ENCODE results near the gene RASGEF1C.

The RASGEF1C gene

DNA sequence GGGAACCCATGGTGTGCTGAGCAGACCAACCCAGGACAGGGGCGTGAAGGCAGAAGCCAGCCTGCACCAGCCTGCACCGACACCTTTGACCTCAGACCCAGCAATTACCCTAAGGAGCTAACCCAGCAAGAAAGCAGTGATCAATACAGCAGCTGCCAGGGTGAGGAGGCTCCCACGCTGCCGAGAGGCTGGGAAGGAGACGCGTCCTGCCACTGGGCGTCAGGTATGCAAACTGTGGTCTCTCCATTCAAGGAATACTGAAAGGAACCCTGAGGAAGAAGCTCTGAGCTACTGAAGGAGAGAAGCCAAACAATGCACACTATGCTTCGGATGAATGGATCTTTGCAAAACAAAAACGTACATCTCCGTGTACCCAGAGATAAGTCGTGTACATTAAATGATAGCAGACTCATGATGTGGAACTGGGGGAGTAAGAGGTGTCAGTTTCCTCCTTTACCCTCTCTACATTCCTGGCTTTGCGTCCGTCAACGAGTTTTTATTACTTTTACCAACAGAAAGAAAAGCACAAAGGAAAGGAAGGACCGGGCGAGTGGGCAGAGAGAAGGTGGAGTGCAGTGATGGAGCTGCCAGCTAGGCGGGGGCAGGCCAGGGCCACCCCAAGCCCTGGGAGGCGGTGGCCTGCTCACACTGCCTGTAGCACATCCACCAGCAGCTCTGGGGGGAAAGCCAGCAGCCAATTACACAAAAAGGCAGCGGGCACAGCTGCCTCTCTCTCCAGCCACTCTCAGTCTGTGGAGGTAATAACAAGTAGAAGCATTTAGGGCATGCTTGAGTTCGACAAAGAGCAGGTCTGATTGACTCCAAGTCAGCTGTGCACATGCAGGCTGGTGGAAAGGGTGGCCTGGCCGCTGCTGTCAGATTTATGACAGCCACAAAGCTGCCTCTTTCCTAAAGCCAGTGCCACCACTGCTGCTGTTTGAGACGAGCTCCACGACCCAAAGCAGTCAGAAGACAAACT, 29.3 kb downstream of the RASGEF1C start:
- DNase-seq (ENCODE audit: low read depth in 2 of 2) = no peak

- DNase-seq (ENCODE audit: low read depth in 2 of 2) = no peak
Observed at GRCh38 chr5:180178531-180179441, 30.2 kb downstream of the RASGEF1C start.

- no peak for DNase-seq (ENCODE audit: low read depth in 2 of 2)
Observed at GRCh38 chr5:180176191-180176590, 32.8 kb downstream of the RASGEF1C start.

DNA sequence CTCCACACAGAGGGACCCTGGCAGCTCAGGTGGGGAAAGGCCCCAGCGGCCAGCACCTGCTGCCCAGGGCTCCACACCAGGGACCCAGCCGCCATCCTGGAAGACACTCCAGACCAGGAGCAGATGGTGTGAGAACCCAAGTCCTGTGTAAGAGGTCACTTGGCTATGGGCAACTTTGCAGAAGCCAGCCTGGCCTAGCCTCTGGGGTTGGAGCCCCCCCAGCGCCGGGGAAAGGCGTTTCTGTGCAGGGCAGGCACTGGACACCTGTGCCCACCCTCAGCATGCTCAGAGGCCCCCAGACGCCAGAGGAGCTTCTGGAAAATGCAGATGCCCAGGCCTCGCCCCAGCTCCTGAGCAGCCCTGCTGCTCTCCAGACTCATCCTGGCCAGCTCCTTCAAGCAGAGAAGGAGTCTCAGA, 34.0 kb downstream of the RASGEF1C start:
- DNase-seq (ENCODE audit: low read depth in 2 of 2) = no peak

- DNase-seq (ENCODE audit: low read depth in 2 of 2) = no peak
Observed at GRCh38 chr5:180174587-180174972, 34.4 kb downstream of the RASGEF1C start.

GRCh38 chr5:180173875-180174586, 35.0 kb downstream of the RASGEF1C start:
- no peak for DNase-seq (ENCODE audit: low read depth in 2 of 2)

DNA sequence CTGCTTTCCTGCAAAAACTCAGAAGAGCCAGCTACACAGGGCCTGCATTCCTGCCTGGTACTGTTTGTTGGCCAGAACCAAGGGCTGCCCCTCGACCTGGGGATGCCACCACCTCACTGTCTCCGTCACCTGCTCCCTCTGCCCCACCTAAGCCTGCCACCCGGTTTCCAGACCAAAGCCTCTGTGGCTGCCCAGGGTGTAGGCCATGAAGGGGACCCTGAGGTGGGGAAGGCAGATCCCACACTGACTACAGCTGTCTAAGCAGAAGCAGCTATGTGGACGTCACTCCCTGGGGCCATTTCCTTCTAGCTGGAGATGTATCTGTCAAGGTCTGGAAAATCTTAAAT, 35.8 kb downstream of the RASGEF1C start:
- no peak for DNase-seq (ENCODE audit: low read depth in 2 of 2)

GRCh38 chr5:180172447-180173197, 36.4 kb downstream of the RASGEF1C start:
- DNase-seq (ENCODE audit: low read depth in 2 of 2) = no peak

DNA sequence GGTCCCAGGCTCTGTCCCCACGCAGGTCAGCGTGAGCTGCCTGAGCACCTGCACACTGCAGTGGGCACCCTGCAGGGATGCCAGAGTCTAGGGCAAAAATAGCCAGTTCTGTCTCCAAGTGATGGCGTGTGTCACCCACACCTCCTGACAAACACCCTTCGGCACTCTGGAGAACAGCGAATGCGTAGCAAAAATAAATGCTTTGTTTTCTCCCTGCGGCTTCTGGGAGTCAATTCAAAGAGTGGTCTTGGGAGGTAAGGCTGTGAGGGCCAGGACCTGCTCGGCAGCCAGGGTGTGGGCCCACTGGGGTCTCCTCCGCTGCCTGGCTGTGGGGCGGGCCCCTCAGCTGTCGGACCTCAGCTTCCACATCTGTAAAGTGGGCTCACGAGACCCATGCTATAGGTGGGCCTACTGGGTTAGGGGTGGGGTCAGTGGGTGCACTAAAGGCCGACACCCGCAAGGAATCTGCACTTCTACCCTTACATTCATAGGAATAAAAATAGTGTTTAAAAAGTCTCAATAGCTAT, 37.4 kb downstream of the RASGEF1C start:
- no peak for DNase-seq (ENCODE audit: low read depth in 2 of 2)

DNA sequence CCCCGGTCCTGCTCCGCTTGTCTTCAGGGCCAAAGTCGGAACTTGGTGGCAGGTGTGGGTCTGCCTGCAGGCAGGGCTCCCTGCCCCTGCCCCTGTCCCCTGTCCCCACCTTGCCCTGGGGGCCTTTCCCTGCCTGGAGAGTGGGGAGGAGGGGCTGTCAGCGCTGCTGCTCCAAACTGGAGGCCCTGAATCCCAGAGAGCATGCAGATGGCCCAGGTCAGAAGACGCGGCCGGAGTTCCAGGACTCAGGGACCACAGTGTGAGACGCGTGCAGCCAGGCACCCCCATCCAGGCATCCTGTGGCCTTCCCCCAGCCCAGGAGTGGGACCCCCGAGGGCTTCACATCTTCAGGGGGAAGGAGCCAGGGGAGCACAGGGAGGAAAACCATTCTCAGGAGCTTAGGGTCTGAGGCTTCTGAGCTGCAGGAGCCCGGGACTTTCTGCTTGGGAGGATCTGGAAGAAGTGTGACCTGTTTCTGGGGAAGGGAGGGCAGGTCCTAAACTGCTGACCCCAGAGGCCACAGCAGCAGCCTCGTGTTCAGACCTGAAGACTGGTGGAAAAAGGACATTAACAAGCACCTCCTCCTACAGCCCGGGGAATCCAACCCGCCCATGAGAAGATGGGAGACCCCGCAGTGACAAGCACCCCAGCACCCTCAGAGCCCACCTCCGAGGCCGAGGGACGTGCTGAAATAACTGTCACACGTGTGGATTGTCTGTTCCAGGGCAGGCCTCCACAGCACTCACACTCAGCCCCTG, 38.0 kb downstream of the RASGEF1C start:
- DNase-seq (ENCODE audit: low read depth in 2 of 2) = no peak

DNA sequence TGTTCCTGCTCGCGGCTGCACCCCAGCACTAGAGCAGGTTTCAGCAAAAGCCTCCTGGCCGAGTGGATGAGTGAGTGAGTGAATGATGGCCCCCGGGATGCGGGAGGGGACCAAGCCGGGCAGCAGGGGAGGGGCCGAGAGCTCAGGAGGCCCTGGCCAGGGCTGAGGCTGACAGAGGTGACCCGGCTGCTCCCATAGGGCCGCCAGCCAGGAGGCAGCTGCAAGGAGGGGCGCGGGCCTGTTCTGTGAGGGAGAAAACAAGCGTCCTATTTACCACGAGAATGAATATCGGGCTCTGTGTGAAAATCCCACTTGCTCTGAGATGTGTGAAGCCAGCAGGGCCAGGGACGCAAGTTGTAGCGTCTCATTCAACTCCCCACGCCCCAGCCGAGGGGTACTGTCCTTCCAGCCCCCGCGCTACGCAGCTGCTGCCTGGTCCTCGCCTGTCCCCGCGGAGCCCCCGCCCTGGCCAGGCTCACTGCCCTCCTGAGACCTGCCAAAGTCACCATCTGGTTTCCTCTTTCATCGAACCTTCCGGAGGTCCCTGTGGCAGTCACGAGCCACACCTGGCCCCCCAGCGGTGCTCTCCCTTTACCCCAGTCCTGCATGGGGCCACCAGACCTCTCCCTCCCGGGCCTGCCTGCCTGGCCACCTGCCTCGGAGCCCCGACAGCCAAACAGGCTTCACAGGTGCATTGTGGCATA, 38.8 kb downstream of the RASGEF1C start:
- DNase-seq (ENCODE audit: low read depth in 2 of 2) = no peak

GRCh38 chr5:180169248-180170105, 39.5 kb downstream of the RASGEF1C start:
- DNase-seq (ENCODE audit: low read depth in 2 of 2) = no peak

DNA sequence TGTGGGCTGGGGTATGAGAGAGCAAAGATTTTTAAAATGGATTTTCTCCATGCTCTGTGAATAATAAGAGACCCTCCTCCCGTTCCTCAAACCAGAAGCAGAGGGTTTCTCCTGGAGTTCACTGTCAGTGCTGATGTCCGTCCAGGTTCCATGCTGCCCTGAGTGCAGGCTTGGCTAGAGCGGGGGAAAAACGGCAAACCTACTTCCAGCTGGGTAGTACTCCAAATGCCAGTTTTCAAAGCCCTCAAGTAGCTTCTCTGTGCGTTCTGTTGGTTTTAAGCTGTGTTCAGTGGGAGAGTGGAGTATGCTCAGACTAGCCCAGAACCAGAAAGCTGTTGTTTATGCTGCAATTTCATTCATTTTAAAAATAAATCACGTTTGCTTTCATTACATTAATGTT, 40.3 kb downstream of the RASGEF1C start:
- DNase-seq (ENCODE audit: low read depth in 2 of 2) = no peak

- no peak for DNase-seq (ENCODE audit: low read depth in 2 of 2)
Observed at GRCh38 chr5:180166176-180166575, 42.8 kb downstream of the RASGEF1C start.

DNA sequence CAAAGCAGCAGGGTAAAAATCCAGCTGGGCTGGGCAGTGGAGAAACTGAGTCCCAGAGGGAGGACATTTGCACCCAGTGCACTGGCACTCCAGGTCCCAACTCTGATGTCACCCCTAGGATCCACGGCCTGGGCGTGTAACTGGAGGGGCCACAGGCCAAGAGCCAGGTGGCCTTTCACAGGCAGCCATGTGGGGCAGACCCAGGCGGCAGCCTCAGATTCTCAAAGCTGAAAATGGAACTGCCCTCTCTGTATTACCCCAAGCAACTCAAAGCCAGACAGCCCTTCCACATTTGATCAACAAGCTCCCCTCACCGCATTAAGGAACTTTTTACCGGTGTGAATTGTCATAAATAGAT, 46.7 kb downstream of the RASGEF1C start:
- DNase-seq (ENCODE audit: low read depth in 2 of 2) = no peak

GRCh38 chr5:180161420-180162303, 47.3 kb downstream of the RASGEF1C start:
- no peak for DNase-seq (ENCODE audit: low read depth in 2 of 2)

GRCh38 chr5:180160789-180161188, 48.2 kb downstream of the RASGEF1C start:
- DNase-seq (ENCODE audit: low read depth in 2 of 2) = no peak

- DNase-seq (ENCODE audit: low read depth in 2 of 2) = no peak
Observed at GRCh38 chr5:180160215-180160614, 48.8 kb downstream of the RASGEF1C start.

Data from activated CD8-positive, alpha-beta memory T cell treated with anti-CD3 and anti-CD28 coated beads for 4 hours (primary cell).